Stimulated activated CD4-positive, alpha-beta T cell treated with anti-CD3 and anti-CD28 coated beads, Interleukin-1b, Interleukin-23, amount 100 ng/mL, for 4 hours (primary cell): Measurements from ENCODE around the gene DLGAP4.
"Not testable (repeated sequence)": the region's sequence is repeated elsewhere in the genome, so short reads cannot be mapped to it uniquely, and the experiment has no call there.

Source experiments
- DNase-seq, 2 donors: peaks; one replicate each; pipeline ENCODE4 v3.0.0-alpha.2; 2020; ENCODE audit warnings: low read depth in 2 of 2

DLGAP4 gene

DNA sequence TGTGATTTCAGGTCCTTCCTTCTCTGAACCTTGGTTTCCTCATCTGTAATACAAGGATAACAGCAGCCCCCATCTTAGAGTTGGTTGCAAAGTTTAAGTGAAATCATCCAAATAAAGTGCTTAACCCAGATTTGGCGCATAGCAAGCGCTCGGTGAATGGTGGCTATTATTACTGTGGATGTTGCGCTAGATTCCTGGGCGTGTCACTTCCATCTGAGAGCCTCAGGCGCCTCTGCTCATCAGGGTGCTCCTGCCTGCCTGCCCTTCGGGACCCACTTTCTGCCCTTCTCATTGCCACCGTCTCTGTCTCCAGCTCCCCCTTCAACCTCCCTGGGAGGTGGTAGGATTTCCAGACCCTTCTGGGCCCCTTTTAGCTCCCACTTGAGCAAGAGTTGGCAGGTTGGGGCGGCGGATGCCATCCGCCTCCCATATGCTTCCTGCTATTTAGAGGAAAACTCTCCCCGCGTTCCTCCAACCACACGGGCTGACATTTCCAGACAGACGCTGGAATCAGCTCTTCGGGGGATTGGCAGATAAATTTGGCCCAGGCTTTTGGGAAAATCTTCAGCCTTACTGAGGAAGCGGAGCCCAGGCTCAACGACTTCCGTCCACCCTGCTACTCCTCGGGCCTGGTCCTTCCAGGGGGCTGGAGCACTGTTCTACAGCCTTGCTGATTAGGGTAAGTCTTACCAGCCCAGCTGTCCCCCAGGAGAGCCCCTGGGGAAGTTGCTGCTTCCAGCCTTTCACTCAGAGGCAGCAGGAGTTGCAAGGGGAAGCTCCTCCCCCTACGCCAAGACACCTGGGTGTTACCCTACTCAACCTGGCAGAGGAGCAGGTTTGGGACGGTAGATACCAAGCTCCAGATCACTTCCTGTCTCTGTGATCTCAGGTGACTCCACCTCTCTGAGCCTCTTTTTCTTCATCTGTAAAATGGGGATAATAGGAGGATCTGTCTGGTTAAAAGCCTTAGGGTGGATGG lies 71.5 kb downstream of the DLGAP4 start:
- no peak for DNase-seq

DNA sequence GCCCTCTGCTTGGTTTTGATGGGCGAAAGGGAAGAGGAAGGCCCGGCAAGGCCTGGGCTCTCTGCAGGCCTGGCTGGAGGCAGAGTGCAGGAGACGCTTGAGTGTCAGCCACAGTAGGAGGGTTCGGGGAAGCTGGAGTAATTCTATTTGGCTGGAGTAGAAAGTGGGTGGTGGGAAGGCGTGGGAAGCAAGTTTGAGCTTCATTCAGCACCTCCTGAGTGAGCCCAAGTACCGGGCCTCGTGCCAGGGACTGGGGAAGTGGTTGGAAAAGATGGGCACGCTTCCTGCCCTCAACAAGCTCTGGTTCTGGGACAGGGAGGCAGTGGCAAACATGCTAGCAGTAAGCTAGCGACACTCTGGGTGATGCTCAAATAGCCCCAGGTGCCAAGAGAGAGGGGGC lies 72.5 kb downstream of the DLGAP4 start:
- DNase-seq, result no peak

DNA sequence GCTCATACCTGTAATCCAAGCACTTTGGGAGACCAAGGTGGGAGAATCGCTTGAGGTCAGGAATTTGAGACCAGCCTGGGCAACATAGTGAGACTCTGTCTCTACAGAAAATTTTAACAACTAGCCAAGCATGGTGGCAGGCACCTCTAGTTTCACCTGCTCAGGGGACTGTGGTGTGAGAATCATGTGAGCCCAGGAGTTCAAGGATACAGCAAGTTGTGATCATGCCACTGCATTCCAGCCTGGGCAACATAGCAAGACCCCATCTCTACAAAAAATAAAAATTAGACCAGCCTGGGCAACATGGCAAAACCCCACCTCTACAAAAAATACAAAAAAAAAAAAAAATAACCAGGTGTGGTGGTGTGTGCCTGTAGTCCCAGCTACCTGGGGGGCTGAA lies 73.8 kb downstream of the DLGAP4 start:
- DNase-seq, result not testable (repeated sequence)

DNA sequence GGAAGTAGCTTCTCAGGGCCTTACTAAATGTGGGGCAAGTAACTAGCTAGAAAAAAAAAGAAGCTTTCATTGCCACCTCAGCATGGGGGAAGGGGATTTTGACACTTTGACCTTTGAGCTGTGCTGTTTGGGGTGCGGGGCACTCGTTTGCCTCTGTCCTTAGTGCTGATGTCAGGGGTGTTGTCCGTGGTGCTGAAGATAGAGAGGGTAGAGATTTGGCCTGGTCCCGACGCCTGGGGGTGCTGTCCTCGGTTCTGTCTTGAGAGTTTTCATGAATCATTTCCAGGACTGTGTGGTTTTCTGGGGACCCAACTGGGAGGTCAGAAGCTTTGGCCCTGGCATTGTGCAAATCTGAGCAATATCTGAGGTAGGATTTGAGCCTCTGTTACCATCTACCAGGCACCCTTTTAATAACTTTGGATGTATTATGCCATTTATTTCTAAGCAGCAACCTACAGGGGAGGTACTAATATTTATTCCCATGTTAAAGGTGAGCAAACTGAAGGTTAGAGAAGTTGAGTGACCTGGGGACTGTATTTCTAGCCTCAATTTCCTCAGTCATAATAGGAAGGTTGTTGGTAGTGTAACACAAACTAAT lies 78.0 kb downstream of the DLGAP4 start:
- no peak for DNase-seq

- DNase-seq, result no peak
Observed at GRCh38 chr20:36385503-36385902, 79.4 kb downstream of the DLGAP4 start.

- no peak for DNase-seq
Observed at GRCh38 chr20:36386236-36386635, 80.1 kb downstream of the DLGAP4 start.

DNA sequence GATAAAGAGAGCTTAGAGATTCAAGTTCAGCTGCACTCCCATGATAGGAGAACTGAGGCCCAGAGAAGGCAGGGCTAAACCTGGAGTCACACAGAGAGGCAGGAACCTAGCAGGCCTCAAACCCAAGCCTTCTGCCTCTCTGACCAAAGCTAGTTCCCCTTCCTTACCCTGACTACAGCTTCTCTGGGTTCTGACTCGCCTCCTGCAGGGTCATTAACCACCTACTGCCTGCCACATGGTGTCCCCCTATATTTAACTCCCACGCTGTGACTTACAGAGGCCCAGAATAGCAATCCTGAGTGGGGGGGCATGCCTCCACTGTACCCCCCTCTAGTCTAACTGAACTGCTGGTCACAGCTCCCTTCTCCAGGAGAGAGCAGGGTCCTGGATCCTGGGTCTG lies 84.1 kb downstream of the DLGAP4 start:
- DNase-seq, result no peak

- no peak for DNase-seq
Observed at GRCh38 chr20:36390719-36391415, 84.7 kb downstream of the DLGAP4 start.

GRCh38 chr20:36391456-36391855 lies 85.3 kb downstream of the DLGAP4 start:
- DNase-seq, result no peak

- DNase-seq, result no peak
Observed at GRCh38 chr20:36391955-36392354, 85.8 kb downstream of the DLGAP4 start.

GRCh38 chr20:36392989-36393388 lies 86.8 kb downstream of the DLGAP4 start:
- no peak for DNase-seq

DNA sequence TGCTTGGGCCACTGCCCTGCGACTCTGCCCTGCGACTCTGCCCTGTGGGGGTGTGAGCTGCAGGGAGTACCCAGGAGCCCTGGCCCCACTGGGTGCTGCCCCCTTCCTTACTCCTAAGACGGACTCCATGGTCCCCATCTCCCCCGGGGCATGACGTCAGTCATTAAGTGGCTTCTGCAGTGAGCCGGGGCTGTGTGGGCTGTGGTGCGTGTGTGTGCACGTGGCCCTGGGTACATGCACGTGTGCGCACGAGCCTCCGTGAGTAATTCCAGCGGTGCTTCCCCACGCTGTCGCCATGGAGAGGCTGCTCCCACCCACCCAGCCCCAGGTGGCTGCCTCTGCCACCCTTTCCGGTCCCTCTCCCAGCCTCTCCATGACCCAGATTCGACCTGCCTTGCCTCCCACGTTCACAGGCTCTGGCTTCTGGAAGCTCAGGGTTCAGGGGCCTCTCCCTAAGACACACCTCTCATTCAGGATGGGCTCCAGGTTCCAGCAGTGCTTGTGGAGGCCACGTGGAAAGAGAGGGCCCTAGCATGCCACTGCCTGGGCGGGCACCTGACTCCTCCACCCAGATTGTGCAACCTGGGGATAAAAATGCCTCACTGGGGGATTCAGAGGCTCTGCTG lies 88.3 kb downstream of the DLGAP4 start:
- no peak for DNase-seq

DNA sequence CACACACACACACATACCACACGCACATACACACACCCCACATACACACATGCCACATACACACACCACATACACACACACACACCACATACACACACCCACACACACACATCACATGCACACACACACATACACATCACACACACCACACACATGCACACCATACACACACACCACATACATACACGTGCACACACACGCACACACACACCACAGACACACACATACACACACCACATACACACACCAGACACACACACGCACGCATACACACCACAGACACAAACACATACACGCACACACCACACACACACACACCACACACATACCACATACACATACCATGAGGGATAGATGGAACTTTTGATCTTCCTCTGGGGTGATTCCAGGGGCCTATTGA lies 90.2 kb downstream of the DLGAP4 start:
- no peak for DNase-seq

- no peak for DNase-seq
Observed at GRCh38 chr20:36396847-36397630, 90.9 kb downstream of the DLGAP4 start.

- DNase-seq, result no peak
Observed at GRCh38 chr20:36398515-36398914, 92.4 kb downstream of the DLGAP4 start.

DNA sequence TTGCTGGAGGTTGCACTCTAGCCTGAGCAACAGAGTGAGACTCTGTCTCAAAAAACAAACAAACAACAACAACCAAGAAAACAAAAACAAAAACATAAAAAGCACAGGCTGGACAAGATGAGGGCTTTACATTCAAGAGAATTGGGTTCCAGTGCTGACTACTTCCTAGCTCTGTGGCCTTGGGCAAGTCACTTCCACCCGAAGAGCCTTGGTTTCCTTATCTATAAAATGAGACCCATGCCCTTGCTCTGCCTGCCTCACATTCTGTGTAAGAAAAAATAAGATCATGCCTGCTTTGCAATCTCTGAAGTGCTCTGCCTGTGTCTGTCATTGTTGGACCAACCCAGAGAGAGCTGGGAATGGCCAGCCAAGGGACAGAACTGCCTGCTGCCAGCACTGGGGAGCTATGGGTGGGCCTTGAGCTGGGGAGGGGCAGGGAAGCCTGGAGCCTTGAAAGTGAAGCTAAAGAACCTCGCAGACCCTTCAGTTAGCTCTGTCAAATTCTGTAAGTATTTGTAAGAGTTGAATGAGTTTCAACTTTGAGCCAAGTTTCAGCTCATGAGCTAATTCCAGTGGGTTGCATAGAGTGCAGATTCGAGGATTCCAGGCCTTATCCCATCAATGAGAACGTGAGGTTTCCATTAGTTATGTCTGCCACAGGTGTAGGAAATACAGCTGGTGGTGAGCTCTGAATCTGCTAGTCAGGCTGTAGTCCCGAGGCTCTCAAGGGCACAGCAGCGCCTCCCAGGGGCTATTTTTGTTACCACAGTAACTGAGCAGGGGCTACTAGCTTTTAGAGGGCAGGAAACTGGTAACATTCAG lies 93.2 kb downstream of the DLGAP4 start:
- no peak for DNase-seq

DNA sequence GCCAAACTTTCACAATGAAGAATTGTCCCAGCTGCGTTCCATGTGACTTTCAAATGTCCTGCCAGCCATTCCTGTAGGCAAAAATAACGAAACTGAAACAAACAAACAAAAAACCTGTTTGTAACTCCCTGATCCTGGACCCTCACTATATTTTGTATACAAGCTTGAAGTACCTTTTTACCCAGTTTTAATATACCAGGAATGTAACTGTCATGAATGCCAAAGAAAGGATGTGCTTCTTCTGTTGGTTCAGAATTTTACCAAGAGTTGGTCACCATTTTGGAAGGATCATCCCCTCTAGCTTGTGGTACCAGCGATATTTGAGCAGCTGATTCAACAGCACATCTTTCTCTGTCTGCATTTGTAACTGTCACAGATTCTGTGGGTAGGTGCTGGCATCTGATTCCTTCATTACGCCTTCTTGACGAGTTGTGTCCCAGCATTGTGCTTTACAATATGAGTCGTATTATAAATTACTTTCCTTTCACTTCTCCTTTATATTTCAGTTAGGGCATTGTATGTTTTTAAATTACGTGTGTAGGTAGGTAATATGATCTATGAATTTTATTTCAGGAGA lies 93.9 kb downstream of the DLGAP4 start:
- DNase-seq, result no peak

DNA sequence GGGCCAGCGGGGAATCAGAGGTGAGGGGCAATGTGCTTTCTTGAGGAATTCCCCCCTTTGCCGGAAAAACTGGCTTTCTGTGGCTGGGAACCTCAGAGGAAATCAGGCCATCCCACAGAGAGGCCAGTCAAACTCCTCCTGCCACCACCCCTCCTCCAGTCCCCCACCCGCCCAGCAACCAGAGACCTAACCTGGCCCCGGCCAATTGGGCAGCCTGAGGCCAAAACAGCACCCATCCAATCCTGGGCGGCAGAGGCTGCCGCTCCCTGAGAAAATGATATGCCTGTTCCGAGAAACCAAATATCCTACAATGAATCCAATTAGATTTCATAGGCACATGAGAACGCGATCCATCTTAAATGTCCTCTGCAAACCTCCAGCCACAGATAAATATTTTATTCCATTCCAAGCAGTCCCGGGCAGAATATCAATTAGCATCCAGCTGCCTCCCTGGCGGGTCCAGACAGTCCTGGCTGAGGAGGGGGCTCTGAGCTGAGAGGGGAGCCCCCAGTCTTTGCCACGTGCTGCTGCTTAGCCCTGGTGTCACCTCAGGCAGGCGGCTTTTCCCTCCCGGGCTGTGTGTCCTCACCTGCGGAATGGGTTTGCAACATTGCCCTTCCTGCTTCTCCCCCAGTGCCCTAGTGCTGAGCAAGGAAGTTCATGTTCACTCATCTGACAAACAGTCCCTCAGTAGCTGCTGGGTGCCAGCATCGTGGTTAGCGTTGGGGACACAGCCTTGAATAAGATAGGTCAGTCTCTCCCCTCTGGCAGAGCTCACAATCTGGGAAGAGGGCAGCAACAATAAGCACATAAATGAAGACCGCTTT lies 95.0 kb downstream of the DLGAP4 start:
- DNase-seq, result no peak

DNA sequence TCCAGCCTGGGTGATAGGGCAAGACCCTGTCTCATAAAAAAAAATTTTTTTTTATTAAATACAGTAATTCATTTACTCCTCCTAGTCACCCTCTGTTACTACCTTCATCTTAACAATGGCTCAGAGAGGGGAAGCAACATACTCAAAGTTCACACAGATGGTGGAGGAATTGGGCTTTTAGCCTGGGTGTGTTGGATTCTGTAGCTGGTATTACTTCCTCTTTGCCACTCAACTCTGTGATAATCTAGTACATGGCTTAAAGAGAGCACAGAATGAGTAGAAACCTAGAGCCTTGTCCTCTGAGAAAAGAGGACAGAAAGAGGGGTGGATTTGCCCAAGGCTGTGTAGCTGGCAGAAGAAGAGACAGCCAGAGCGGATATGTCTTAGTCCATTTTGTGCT lies 96.6 kb downstream of the DLGAP4 start:
- DNase-seq, result no peak
